GM12801 (cell line): ENCODE results near the gene ELSPBP1.

Source experiments
- CTCF ChIP-seq: IDR thresholded peaks from one replicate; pipeline ENCODE4 v1.5.1; 2011; ENCODE audit warnings: control low read depth; ENCODE audit not compliant: insufficient read length; ENCODE audit errors: extremely low read depth

The ELSPBP1 gene

DNA sequence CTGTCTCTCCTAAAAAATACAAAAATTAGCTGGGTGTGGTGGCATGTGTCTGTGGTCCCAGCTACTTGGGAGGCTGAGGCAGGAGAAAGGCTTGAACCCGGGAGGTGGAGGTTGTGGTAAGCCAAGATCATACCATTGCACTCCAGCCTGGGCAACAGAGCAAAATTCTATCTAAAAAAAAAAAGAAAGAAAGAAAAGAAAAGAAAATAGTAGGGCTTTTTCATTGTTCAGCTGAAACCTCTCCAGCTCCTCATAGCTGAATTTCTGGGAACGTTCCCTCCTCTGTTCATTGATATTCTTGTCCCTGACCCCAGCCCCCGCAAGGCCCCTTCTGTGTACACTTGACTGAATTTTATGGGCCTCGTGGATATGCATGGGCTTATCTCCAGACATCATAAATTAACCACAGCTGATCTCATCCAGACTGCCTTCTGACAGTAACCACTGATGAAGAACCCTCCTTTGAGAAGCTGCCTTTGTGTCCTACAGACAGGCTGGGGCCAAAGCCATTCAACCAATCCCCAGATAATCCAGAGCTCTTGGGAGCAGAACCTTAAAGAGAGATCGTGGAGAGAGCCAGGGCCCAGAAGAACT is at the start of gene ELSPBP1:
TSS of gene ELSPBP1 (plus strand) at position 424 of the 594 bp plus-strand sequence. CDS start 14,036 bp downstream, outside the sequence.
- TF ChIP-seq CTCF, result no peak

GRCh38 chr19:47973529-47973928 is 20.9 kb upstream of the ELSPBP1 start:
- TF ChIP-seq CTCF, result no peak

DNA sequence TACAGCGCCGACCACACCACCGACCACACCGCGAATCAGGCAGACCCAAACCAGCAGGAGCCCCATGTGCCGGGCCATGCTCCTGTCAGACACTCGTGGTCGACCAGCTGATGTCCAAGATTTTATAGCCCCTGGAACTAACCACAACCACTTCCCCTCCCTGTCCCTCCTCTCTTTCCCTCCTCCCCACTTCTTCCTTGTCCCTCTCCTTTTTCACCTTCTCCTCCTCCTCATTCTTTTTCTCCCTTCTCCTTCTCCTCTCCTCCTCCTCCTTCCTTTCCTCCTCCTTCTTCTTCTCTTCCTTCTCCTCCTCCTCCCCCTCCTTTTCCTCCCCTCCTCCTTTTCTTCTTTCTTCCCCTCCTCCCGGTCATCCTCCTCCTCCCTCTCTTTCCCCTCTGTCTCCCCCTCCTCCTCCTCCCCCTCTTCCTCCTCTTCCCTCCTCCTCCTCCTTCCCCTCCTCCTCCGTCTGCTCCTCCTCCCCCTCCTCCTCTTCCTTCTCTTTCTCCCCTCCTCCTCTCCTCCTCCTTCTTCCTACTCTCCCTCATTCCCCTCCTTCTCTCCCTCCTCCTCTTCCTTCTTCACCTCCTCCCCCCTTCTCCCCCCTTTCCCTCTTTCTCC is 3.1 kb upstream of the ELSPBP1 start:
- TF ChIP-seq CTCF, result no peak

DNA sequence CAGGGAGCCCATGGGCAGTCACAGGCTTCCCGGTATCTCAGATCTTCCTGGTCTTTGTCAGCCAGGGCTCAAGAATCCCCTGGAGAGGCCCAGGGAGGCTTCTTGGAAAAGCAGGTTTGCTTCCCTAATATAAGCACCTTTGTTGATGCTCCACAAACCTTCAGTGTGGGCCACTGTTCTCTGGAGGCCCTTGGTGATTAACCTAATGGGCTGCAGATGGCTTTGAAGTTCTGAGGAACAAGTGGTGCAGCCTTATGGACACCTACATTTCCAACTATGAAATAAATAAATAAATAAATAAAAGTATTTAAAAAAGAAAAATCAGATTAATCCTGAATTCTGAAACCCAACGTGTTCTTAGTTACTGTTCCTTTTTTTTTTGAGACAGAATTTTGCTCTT is 2.4 kb upstream of the ELSPBP1 start, which contains the start of gene BSPH1:
TSS of gene BSPH1 (minus strand) at position 101 of the 400 bp plus-strand sequence. CDS start at position 12, 89 bp downstream.
- TF ChIP-seq CTCF, result no peak

DNA sequence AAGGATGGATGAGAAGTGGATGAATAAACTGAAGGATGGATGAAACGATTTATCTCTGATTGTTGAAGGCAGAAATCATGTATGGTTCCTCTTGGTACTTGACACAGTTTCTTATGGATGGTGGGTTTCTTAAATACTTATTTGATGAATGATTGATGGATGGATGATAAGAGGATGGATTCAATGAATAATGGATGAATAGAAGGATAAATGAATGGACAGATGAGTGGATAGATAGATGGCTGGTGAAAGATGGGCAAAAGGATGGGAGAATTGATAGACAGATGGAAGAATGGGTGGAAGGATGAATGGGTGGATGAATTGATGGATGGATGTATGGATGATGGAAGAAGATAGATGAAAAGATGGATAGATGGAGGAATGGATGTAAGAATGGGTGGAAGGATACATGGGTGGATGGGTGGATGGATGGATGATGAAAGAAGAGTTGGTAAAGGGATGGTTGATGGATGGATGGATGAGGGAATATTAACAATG is 1.8 kb downstream of the ELSPBP1 start:
- TF ChIP-seq CTCF, result no peak

DNA sequence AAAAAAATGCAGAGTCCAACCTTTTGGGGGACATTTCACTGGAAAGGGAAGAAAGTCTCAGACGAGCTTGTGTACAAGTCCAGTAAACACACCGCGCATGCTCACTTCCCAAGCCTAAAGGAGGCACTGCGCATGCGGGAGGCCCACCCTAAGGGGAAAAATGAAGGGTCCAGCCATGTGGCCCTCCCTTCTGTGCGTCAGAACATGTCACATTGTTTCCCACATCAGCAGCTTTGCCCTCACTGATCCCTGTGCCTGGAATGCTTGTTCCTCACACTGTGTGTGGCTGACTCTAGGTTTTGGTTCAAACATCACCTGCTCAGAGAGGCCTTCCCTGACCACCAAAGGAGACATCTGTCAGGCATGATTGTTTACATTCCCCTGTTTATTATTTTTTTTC is 4.4 kb downstream of the ELSPBP1 start:
- TF ChIP-seq CTCF, result no peak

DNA sequence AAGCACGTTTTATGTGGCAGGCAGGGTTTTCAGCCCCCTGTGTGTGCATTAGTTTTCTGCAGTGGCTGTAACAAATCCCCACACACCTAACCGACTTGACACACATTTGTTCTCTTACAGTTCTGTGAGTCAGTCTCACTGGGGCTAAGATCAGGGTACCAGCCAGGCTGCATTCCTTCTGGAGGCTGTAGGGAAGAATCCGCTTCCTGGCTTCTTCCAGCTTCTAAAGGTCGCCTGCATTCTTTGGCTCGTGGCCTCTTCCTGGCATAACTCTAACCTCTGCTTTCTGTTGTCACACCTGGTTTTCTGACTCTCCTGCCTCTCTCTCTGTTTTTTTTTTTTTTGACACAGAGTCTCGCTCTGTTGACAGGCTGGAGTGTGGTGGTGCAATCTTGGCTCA is 6.4 kb downstream of the ELSPBP1 start:
- TF ChIP-seq CTCF, result no peak
